Stimulated activated CD8-positive, alpha-beta memory T cell treated with anti-CD3 and anti-CD28 coated beads, Interleukin-4, amount 100 ng/mL, for 4 hours (primary cell): Measurements from ENCODE around the gene SLC16A7.

Source experiments
- DNase-seq, 2 donors: peaks; one replicate each; pipeline ENCODE4 v3.0.0-alpha.2; 2020; ENCODE audit warnings: low read depth in 2 of 2, low spot score in 1 of 2

The SLC16A7 gene

DNA sequence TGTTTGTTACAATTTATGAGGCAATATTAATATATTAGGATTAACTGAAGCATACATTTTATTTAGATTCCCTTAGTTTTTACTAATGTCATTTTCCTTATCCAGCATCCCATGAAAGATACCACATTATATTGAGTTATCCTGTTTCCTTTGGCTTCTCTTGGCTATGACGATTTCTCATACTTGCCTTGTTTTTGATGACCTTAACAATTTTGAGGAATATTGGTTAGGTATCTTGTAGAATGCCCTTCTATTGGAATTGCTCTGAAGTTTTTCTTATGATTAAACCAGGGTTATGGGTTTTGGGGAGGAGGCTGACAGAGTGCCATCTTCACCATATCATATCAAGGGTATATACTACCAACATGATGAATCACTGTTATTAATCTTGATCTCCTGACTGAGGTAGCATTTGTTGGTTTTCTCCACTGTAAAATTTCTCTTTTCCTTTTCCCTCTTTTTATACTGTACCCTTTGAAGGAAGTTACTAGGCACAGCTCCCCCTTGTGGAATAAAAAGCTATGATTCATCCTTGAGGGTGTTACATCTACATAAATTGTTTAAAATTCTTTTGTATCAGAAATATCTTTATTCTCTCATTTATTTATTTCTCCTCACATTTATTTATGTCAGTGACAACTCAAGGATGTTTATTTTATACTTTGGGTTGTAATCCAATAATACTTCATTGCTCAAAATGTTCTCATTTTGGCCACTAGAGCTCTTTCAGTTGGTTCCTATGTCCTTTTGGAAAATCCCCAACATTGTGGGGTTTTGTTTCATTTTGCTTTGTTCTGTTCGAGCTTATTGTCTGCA lies 239.0 kb downstream of the SLC16A7 start:
- no peak for DNase-seq
